Caco-2 (cell line): Measurements from ENCODE around the gene AHNAK. TPM values are rescaled to one million over a fixed set of nuclear protein-coding genes. Genes with fewer than 3 reads are reported as not detected.

ENCODE experiments used
- BruUV-seq: library from RNA; stranded (reverse); fragments of 400-500 nt; replicated peaks from 2 replicates; lab custom pipeline; 2021; lab: Mats Ljungman, UMichigan
- CTCF ChIA-PET: fragments of 300-600 bp; sonication (Branson Sonifier 250); formaldehyde crosslinking; loops from one replicate; lab custom pipeline; 2022; ENCODE audit warnings: antibody characterized with exemption; lab: Charles Lee
- POLR2A ChIA-PET: fragments of 300-600 bp; sonication (Branson Sonifier 250); formaldehyde crosslinking; loops from one replicate; lab custom pipeline; 2022; ENCODE audit warnings: antibody characterized with exemption; lab: Charles Lee
- DNase-seq, 2 experiments: peaks; one replicate each; pipeline versions ENCODE4 v3.0.0 to v3.0.0-alpha.2; 2020 to 2022
- H3K27me3 ChIP-seq: replicated peaks from 2 replicates; pipeline ENCODE4 v1.6.0; 2011; ENCODE audit warnings: low read length; ENCODE audit not compliant: control insufficient read depth, insufficient read depth
- H3K36me3 ChIP-seq: 2 replicates; pipeline ENCODE4 v1.5.1; 2011; ENCODE audit warnings: low read length; ENCODE audit not compliant: control insufficient read depth, insufficient read depth
- H3K4me1 ChIP-seq: fragments of 250-450 bp; sonication (Bioruptor Pico); 2 replicates; pipeline ENCODE4 v1.5.1; 2020; ENCODE audit warnings: mild to moderate bottlenecking
- H3K4me3 ChIP-seq: 2 replicates; pipeline ENCODE4 v1.5.1; 2011; ENCODE audit warnings: low read depth, mild to moderate bottlenecking, control low read depth, low read length
- H3K9me3 ChIP-seq: fragments of 250-450 bp; sonication (Bioruptor Pico); 2 replicates; pipeline ENCODE4 v1.5.1; 2020; ENCODE audit warnings: mild to moderate bottlenecking, moderate library complexity
- H3K27ac Mint-ChIP-seq: one replicate; pipeline ENCODE4 v1.8.0; 2022; ENCODE audit warnings: mixed read lengths; ENCODE audit not compliant: unreplicated experiment
- H3K27me3 Mint-ChIP-seq: one replicate; pipeline ENCODE4 v1.8.0; 2022; ENCODE audit warnings: mixed read lengths; ENCODE audit not compliant: insufficient read depth, unreplicated experiment
- H3K36me3 Mint-ChIP-seq: one replicate; pipeline ENCODE4 v1.8.0; 2022; ENCODE audit warnings: mild to moderate bottlenecking, mixed read lengths; ENCODE audit not compliant: insufficient read depth, unreplicated experiment
- H3K4me1 Mint-ChIP-seq: one replicate; pipeline ENCODE4 v1.8.0; 2022; ENCODE audit warnings: low read depth, mixed read lengths; ENCODE audit not compliant: unreplicated experiment
- H3K4me3 Mint-ChIP-seq: one replicate; pipeline ENCODE4 v1.8.0; 2022; ENCODE audit warnings: mild to moderate bottlenecking, moderate library complexity, mixed read lengths; ENCODE audit not compliant: unreplicated experiment
- H3K9me3 Mint-ChIP-seq: one replicate; pipeline ENCODE4 v1.8.0; 2022; ENCODE audit warnings: mixed read lengths; ENCODE audit not compliant: unreplicated experiment
- intact Hi-C: fragments of 100-400 bp; cut with micrococcal nuclease; formaldehyde crosslinking; loops from one replicate; pipeline ENCODE4 v1.10.0; 2022; ENCODE audit not compliant: unreplicated experiment
- total RNA-seq: library from RNA; stranded (reverse); gene quantifications from 2 replicates; pipeline ENCODE4 v1.2.3, GENCODE V29; 2022
- TF ChIP-seq, protein P1 (sequence below), 2 experiments: fragments of 200-600 bp in 1 of 2; IDR thresholded peaks; 1 replicate in 1 of 2; 2 replicates in 1 of 2; pipeline versions ENCODE4 v1.5.1 to v1.8.0; 2011 to 2022; ENCODE audit warnings: antibody characterized with exemption in 1 of 2, control low read depth in 1 of 2, inconsistent platforms in 1 of 2, low read depth in 1 of 2, low read length in 1 of 2, mild to moderate bottlenecking in 1 of 2, moderate library complexity in 1 of 2; ENCODE audit not compliant: insufficient read depth in 1 of 2, severe bottlenecking in 1 of 2, unreplicated experiment in 1 of 2

AHNAK gene
- total RNA-seq, 1 experiment from 2014 or later, result 312 TPM

DNA sequence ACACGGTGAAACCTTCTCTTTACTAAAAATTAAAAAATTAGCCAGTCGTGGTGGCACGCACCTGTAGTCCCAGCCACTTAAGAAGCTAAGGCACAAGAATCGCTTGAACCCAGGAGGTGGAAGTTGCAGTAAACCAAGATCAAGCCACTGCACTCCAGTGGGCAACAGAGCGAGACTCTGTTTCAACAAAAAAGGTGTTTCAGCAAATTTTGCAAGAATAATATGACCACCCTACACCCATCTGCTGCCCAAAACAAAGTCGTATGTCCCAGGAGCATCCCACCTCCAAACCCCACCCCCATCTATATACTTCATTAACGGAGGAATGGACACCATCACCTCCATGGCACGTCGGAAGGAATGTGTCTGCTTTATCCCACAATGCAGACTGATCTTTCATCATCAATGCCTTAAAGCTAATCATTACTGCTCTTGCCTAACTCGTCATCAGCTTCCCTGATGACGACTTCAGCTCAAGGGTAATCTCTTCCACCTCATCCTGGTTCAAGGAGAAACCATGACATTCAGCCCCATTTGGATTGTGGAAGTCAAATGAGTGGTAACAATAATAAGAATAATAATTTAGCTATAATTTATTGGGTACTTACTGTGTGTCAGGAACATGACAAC, 93.7 kb downstream of the AHNAK start:
- POLR2A ChIA-PET, result no interaction called here
- no peak overlapping the region for H3K4me3 ChIP-seq
- no peak for DNase-seq
- no peaks in the 10 kb centered on the region for H3K36me3 ChIP-seq
- peaks cover 24% of the 10 kb centered on the region for H3K4me1 ChIP-seq
- Mint-ChIP-seq H3K4me3 (no peak overlapping the region), H3K27ac (no peak overlapping the region), H3K36me3 (no peaks in the 10 kb centered on the region), H3K4me1 (peaks cover 7% of the 10 kb centered on the region), H3K27me3 (no peaks in the 10 kb centered on the region), H3K9me3 (no peaks in the 10 kb centered on the region)
- no TSS peak for BruUV-seq
- H3K27me3 ChIP-seq, result no peaks in the 10 kb centered on the region
- no peaks in the 10 kb centered on the region for H3K9me3 ChIP-seq
- CTCF ChIA-PET, result no interaction called here
- TF ChIP-seq, protein P1, sequence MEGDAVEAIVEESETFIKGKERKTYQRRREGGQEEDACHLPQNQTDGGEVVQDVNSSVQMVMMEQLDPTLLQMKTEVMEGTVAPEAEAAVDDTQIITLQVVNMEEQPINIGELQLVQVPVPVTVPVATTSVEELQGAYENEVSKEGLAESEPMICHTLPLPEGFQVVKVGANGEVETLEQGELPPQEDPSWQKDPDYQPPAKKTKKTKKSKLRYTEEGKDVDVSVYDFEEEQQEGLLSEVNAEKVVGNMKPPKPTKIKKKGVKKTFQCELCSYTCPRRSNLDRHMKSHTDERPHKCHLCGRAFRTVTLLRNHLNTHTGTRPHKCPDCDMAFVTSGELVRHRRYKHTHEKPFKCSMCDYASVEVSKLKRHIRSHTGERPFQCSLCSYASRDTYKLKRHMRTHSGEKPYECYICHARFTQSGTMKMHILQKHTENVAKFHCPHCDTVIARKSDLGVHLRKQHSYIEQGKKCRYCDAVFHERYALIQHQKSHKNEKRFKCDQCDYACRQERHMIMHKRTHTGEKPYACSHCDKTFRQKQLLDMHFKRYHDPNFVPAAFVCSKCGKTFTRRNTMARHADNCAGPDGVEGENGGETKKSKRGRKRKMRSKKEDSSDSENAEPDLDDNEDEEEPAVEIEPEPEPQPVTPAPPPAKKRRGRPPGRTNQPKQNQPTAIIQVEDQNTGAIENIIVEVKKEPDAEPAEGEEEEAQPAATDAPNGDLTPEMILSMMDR (IDR thresholded peaks at IDR 0.05; ENCODE audit: insufficient read depth in 1 of 2, low read depth in 1 of 2, low read length in 1 of 2, severe bottlenecking in 1 of 2, unreplicated experiment in 1 of 2), result no peak
- intact Hi-C loops, result no loop called here

- Mint-ChIP-seq H3K9me3 (no peaks in the 10 kb centered on the region), H3K27ac (no peak overlapping the region), H3K36me3 (no peaks in the 10 kb centered on the region), H3K4me3 (no peak overlapping the region), H3K4me1 (peaks cover 7% of the 10 kb centered on the region), H3K27me3 (no peaks in the 10 kb centered on the region)
- Histone ChIP-seq H3K4me3 (no peak overlapping the region), H3K27me3 (no peaks in the 10 kb centered on the region), H3K36me3 (no peaks in the 10 kb centered on the region), H3K4me1 (peaks cover 17% of the 10 kb centered on the region), H3K9me3 (no peaks in the 10 kb centered on the region)
- intact Hi-C loops, result no loop called here
- ChIA-PET CTCF (no interaction called here), POLR2A (no interaction called here)
- no peak for DNase-seq
- TF ChIP-seq, protein P1 (IDR thresholded peaks at IDR 0.05; ENCODE audit: insufficient read depth in 1 of 2, low read depth in 1 of 2, low read length in 1 of 2, severe bottlenecking in 1 of 2, unreplicated experiment in 1 of 2), result no peak
- BruUV-seq, result no TSS peak
Observed at GRCh38 chr11:62452261-62452660, 94.3 kb downstream of the AHNAK start.

DNA sequence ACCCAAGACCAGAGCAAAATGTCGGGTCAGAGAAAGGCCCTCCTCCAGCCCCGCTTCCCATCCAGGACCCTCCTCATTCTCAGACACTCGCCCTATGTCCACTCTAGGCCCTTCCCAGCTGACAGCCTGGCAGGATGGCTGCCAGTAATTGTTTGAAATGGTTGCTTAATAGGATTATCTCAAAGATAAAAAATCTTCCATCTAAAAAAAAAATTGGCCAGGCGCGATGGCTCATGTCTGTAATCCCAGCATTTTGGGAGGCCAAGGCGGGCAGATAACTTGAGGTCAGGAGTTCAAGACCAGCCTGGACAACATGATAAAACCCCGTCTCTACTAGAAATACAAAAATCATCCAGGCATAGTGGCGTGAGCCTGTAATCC, 95.4 kb downstream of the AHNAK start:
- Mint-ChIP-seq H3K9me3 (no peaks in the 10 kb centered on the region), H3K4me1 (peaks cover 14% of the 10 kb centered on the region)

More for the DNA sequence above, 95.4 kb downstream of the AHNAK start:
- H3K27ac Mint-ChIP-seq, result no peak overlapping the region
- DNase-seq, result no peak
- Histone ChIP-seq H3K4me3 (no peak overlapping the region), H3K4me1 (peaks cover 7% of the 10 kb centered on the region), H3K9me3 (no peaks in the 10 kb centered on the region), H3K27me3 (no peaks in the 10 kb centered on the region), H3K36me3 (no peaks in the 10 kb centered on the region)
- intact Hi-C loops, result no loop called here
- ChIA-PET CTCF (no interaction called here), POLR2A (no interaction called here)
- BruUV-seq, result no TSS peak
- no peaks in the 10 kb centered on the region for H3K27me3 Mint-ChIP-seq
- no peak overlapping the region for H3K4me3 Mint-ChIP-seq
- H3K36me3 Mint-ChIP-seq, result no peaks in the 10 kb centered on the region
- TF ChIP-seq, protein P1 (IDR thresholded peaks at IDR 0.05; ENCODE audit: insufficient read depth in 1 of 2, low read depth in 1 of 2, low read length in 1 of 2, severe bottlenecking in 1 of 2, unreplicated experiment in 1 of 2), result no peak
